Measurements from ENCODE around the gene ATP2B2.

ATP2B2 gene

GRCh38 chr3:10363935-10364334, 141.5 kb downstream of the ATP2B2 start:
- peak; percentile 52 for DNase-seq (ENCODE audit: low read depth)

- DNase-seq (ENCODE audit: low read depth), result no peak
Measured at GRCh38 chr3:10361375-10361774, 144.0 kb downstream of the ATP2B2 start.

GRCh38 chr3:10360478-10360877, 144.9 kb downstream of the ATP2B2 start:
- no peak for DNase-seq (ENCODE audit: low read depth)

- no peak for DNase-seq (ENCODE audit: low read depth)
Measured at GRCh38 chr3:10359761-10360161, 145.6 kb downstream of the ATP2B2 start.

GRCh38 chr3:10358309-10358980, 146.9 kb downstream of the ATP2B2 start:
- no peak for DNase-seq (ENCODE audit: low read depth)

DNA sequence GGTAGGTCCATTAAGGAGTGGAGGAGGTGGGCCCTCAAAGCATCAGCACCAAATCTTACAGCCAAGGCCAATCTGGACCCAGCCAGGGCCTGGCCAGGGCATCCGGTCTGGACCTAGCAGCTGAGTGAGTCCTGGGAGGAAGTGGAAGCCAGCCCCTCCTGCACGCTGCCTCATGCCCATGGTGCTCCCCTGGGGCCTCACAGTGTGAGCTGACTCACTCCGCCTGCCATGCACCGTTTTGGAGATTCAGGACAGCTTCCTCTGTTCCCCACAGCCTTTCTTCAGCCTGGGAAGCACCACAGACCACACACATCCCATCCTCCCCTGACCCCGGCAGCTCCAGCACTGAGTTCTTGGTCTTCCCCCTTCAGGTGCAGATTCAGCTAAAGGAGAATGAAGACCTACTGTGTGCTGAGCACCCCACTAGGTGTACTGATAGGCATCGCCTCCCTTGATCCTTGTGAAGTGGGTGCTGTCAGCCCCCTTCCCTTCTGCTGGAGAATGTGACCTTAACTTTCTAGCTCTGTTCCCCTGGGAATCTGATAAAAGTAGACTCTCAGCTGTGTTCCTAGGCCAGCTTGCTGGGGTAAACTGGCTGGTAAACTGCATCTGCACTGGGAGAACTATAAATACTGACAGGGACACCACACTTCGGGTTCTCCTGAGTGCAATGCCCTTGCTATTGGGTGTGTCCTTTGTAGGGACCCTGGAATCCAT, 147.6 kb downstream of the ATP2B2 start:
- DNase-seq (ENCODE audit: low read depth), result peak; percentile 96

- DNase-seq (ENCODE audit: low read depth), result no peak
Measured at GRCh38 chr3:10357095-10357494, 148.3 kb downstream of the ATP2B2 start.

GRCh38 chr3:10356461-10356981, 148.9 kb downstream of the ATP2B2 start:
- DNase-seq (ENCODE audit: low read depth), result no peak

- DNase-seq (ENCODE audit: low read depth), result no peak
Measured at GRCh38 chr3:10354361-10355015, 150.9 kb downstream of the ATP2B2 start.

GRCh38 chr3:10353661-10354360, 151.6 kb downstream of the ATP2B2 start:
- DNase-seq (ENCODE audit: low read depth), result peak; percentile 72

DNA sequence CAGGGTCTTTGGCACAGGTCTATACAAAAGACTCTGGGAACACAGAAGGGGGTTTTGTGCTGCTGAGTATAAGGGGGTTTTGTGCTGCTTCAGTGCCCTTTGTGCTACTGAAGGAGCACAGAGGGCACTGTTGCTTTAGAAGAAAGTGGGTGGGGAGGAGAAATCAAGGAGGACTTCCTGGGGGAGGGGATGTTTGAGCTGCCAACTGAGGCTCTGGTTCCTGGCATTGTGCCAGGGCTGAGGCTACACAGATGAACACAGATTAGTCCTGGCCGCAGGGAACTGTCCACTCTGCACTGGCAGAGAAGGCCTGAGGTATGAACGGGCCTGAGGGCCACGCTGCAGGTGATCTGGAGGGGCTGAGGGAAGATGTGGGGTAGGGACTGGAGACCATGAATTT, 152.2 kb downstream of the ATP2B2 start:
- DNase-seq (ENCODE audit: low read depth), result peak; percentile 26

- peak; percentile 94 for DNase-seq (ENCODE audit: low read depth)
Measured at GRCh38 chr3:10352146-10352911, 153.1 kb downstream of the ATP2B2 start.

- peak; percentile 23 for DNase-seq (ENCODE audit: low read depth)
Measured at GRCh38 chr3:10351013-10351735, 154.2 kb downstream of the ATP2B2 start.

GRCh38 chr3:10350324-10350985, 154.9 kb downstream of the ATP2B2 start:
- peak; percentile 22 for DNase-seq (ENCODE audit: low read depth)

DNA sequence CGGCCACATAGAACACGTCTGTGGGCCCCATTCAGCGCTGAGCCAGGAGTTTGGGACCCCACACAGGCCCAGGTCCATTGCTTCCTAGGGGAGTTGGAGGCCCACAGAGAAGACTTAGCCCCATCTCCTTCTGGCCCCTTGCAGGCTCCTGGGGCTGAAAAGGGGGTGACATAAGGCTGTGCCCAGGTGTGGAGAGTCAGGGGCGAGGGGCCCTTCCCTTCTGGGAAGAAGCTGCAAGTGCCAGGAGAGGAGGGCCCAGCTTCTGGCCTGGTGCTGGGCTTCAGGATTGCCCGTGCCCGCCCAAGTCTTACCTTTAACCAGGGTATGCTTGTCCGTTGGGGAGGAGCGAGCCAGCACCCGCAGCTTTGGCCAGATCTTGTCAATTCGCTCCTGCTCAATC, 155.6 kb downstream of the ATP2B2 start:
- no peak for DNase-seq (ENCODE audit: low read depth)

DNA sequence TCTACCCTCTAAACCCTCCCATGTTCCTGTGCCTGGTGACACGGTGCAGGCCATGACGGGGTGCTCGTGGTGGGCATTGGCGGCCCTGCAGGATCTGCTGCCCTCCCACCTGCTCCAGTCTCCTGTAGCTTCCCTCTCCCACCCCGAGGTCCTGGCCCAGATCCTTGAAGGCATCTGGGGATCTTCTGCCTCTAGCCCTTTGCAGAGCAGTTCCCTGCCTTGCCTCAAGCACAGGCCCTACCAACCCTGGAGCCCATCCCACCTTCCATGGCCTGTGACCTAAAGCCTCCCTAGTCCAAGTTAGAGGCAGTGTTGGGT, 157.0 kb downstream of the ATP2B2 start:
- no peak for DNase-seq (ENCODE audit: low read depth)

GRCh38 chr3:10347648-10348403, 157.6 kb downstream of the ATP2B2 start:
- no peak for DNase-seq (ENCODE audit: low read depth)

- no peak for DNase-seq (ENCODE audit: low read depth)
Measured at GRCh38 chr3:10345911-10346310, 159.5 kb downstream of the ATP2B2 start.

- no peak for DNase-seq (ENCODE audit: low read depth)
Measured at GRCh38 chr3:10344944-10345575, 160.3 kb downstream of the ATP2B2 start.
